ENCODE data around the gene SMPD3. TPM values are rescaled to one million over a fixed set of nuclear protein-coding genes. Genes with fewer than 3 reads are reported as not detected.

SMPD3 gene
- total RNA-seq, 2 donors from 2014 or later: 0.70 to 0.99 TPM

DNA sequence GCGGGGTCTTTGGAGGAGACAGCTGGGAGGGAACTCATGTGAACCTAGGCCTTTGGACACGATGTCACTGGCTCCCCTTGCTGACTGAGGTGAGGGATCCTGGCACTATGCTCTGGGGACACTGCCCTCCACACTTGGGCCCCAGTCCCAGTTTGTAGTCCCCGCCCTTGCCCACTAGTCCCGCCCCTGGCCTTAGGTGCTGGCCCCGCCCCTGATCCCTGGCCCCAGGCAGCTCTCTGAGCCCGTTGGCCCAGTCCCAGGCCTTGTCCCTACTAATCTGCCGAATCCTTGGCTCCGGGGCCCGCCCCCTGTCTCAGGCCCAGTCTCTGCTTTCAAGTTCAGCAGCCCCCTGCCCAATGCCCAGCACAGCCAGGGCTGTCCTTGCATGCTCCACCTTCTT lies 61.0 kb downstream of the SMPD3 start:
- Mint-ChIP-seq H3K27ac (no peak overlapping the region), H3K27me3 (no peaks in the 10 kb centered on the region), H3K4me3 (no peak overlapping the region), H3K4me1 (peaks cover 19% of the 10 kb centered on the region), H3K36me3 (ENCODE audit: low read depth) (no peaks in the 10 kb centered on the region)
- ATAC-seq: no peak
- H3K9me3 ChIP-seq (ENCODE audit: control insufficient read depth, low read length, poor library complexity, severe bottlenecking): no peaks in the 10 kb centered on the region
- DNase-seq: no peak

DNA sequence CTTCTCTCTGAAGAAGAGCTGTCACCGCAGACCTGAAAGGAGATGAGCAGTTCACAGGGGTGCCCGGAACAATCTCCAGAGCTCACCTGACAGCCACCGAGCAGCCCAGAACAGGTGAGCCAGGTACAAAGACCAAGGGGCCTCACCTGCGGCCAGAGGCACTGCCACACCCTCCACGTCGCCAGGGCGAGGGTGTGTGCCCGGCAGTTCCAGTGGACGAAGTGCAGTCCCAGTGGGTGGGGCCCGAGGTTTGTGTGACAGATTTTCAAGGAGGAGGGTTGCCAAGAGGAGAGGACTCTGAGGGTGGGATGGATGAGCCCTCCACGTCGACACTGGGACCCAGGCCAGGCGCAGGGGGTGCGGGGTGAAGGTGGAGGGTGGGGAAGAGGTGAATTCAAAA lies 61.7 kb downstream of the SMPD3 start:
- H3K9me3 ChIP-seq (ENCODE audit: control insufficient read depth, low read length, poor library complexity, severe bottlenecking): no peaks in the 10 kb centered on the region
- Mint-ChIP-seq H3K27me3 (no peaks in the 10 kb centered on the region), H3K4me1 (peaks cover 20% of the 10 kb centered on the region), H3K4me3 (no peak overlapping the region), H3K36me3 (ENCODE audit: low read depth) (no peaks in the 10 kb centered on the region), H3K27ac (no peak overlapping the region)
- DNase-seq (no peak), ATAC-seq (no peak)

DNA sequence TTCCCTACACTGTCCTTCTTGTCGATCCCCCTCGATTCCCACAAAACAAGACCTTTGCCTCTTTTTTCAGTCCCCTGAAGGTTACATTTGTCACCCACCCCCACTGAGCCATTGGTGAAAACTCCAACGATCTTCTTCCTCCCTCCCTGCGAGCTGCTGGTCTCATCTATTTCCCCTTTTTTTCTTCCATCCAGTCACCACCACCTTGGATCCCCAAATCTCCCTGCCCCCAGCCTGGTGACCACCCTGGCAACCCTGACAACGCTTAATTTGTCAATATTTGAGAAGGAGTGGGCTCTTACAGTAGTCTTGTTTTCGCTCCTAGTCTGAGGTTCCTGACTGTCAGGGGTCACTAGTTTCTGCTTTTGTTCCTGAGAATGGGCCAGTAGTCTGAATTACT lies 62.9 kb downstream of the SMPD3 start:
- no peaks in the 10 kb centered on the region for H3K36me3 Mint-ChIP-seq (ENCODE audit: low read depth)
- peaks cover 22% of the 10 kb centered on the region for H3K4me1 Mint-ChIP-seq
- no peak for DNase-seq

DNA sequence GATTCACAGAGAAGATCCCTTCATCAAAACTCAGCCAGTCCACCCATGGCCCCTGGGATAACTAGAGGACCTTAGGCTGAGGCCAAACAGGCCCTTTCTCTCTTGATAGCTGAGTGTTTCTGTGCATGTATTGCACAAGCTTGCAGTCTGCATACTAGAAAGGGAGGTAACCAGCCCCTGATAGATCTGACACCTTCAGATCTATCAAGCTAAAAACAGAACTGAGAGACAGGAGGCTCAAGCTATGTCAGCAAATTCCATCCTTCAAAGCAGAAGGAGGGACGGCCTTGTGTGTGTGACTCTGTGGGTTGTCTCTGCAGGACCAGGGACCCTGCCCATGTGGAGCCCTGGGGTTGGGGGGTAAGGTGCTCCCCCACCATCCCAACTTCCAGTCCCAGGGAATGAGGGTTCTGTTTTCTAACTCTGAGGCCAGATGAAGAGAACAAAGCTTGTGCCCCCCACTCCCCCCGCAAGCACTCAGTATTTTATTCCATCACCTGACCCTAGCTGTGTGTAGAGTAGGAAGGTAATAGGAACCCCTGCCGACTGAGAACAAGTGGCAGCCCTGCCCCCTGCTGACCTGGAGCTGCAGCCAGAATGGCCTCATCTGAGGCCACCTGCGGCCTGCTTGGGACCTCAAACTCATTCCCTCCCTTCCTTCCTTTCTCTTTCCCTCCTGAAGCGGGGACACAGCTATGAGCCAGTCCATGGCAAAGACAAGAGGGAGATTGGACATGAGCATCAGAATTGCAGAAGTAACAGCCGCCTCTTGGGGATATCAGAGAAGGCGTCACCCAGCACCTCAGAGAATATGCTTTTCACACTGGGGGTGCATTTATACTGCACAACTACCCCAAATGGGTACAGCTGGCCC lies 63.8 kb downstream of the SMPD3 start:
- H3K27ac Mint-ChIP-seq: peak overlapping the region; percentile 61
- H3K4me1 Mint-ChIP-seq: peaks cover 20% of the 10 kb centered on the region
- no peak overlapping the region for H3K4me3 Mint-ChIP-seq
- DNase-seq (no peak), ATAC-seq (peak; percentile 25)
- H3K36me3 Mint-ChIP-seq (ENCODE audit: low read depth): no peaks in the 10 kb centered on the region
- no peaks in the 10 kb centered on the region for H3K27me3 Mint-ChIP-seq
- no peaks in the 10 kb centered on the region for H3K9me3 ChIP-seq (ENCODE audit: control insufficient read depth, low read length, poor library complexity, severe bottlenecking)

More for the DNA sequence above, 62.9 kb downstream of the SMPD3 start:
- ATAC-seq: no peak
- no peaks in the 10 kb centered on the region for H3K9me3 ChIP-seq (ENCODE audit: control insufficient read depth, low read length, poor library complexity, severe bottlenecking)
- Mint-ChIP-seq H3K27me3 (no peaks in the 10 kb centered on the region), H3K4me3 (no peak overlapping the region), H3K27ac (no peak overlapping the region)

DNA sequence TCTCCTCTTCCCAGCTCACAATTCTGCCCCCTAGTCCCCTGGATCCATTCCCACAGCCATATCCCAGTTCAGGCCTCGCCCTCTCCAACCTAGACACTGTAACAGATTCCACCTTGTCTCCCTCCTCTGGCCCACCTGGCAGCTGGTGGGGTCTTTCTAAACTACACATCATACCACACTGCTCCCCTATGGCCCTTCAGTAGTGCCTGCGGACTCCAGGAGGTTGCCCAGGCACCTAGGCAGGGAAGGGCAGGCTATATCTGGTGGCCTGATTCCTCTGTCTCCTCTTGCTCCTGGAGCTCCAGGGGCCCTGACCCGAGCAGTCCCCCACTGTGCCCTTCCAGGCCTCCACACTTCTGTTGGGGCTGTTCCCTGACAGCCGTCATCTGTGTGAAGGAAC lies 64.5 kb downstream of the SMPD3 start:
- peak overlapping the region; percentile 61 for H3K27ac Mint-ChIP-seq
- H3K36me3 Mint-ChIP-seq (ENCODE audit: low read depth): no peaks in the 10 kb centered on the region
- H3K27me3 Mint-ChIP-seq: no peaks in the 10 kb centered on the region
- no peak overlapping the region for H3K4me3 Mint-ChIP-seq
- no peaks in the 10 kb centered on the region for H3K9me3 ChIP-seq (ENCODE audit: control insufficient read depth, low read length, poor library complexity, severe bottlenecking)
- peaks cover 20% of the 10 kb centered on the region for H3K4me1 Mint-ChIP-seq
- no peak for ATAC-seq
- DNase-seq: no peak

DNA sequence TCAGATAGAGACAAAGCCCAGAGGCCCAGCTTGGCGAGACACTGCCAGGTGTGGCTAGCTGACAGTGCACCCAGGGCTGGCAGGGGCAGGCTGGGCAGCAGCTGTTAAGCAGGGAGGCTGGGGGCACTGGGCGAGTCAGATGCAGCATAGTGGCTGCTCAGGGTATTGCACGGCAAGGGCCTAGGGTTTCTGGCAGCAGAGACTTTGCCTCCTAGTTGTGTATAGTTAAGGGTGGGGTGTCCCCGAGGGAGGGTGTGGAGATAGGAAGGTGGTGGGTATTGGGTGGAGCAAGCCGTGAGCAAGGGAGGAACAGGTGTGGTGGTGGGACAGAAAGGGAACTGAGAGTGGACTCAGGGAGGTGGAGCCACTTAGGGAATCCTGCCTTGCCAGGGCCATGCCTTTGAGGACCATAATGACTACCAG lies 66.0 kb downstream of the SMPD3 start:
- H3K9me3 ChIP-seq (ENCODE audit: control insufficient read depth, low read length, poor library complexity, severe bottlenecking): no peaks in the 10 kb centered on the region
- H3K4me3 Mint-ChIP-seq: no peak overlapping the region
- no peaks in the 10 kb centered on the region for H3K36me3 Mint-ChIP-seq (ENCODE audit: low read depth)
- H3K27ac Mint-ChIP-seq: no peak overlapping the region
- ATAC-seq (peak; percentile 23), DNase-seq (no peak)
- H3K27me3 Mint-ChIP-seq: no peaks in the 10 kb centered on the region
- H3K4me1 Mint-ChIP-seq: peaks cover 20% of the 10 kb centered on the region

DNA sequence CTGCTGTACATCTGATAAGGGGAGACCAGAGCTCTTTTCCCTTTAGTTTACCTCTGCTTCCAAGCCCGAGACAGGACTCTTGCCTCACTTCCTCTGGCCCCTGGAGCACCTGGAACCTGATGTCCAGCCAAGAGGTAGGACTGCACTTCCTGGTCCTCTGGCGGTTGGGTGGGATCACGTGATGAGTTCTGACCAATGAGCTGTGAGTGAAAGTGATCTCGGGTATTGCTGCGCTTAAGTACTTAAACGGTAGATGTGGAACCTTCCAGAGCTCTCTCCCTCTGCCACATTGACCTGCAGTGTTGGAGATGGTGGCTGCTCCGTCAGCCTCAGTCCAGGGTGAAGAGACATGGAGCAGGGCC lies 67.0 kb downstream of the SMPD3 start:
- Mint-ChIP-seq H3K4me3 (no peak overlapping the region), H3K4me1 (peaks cover 20% of the 10 kb centered on the region), H3K27me3 (no peaks in the 10 kb centered on the region), H3K27ac (no peak overlapping the region), H3K36me3 (ENCODE audit: low read depth) (no peaks in the 10 kb centered on the region)
- no peak for ATAC-seq
- no peaks in the 10 kb centered on the region for H3K9me3 ChIP-seq (ENCODE audit: control insufficient read depth, low read length, poor library complexity, severe bottlenecking)
- DNase-seq: no peak

DNA sequence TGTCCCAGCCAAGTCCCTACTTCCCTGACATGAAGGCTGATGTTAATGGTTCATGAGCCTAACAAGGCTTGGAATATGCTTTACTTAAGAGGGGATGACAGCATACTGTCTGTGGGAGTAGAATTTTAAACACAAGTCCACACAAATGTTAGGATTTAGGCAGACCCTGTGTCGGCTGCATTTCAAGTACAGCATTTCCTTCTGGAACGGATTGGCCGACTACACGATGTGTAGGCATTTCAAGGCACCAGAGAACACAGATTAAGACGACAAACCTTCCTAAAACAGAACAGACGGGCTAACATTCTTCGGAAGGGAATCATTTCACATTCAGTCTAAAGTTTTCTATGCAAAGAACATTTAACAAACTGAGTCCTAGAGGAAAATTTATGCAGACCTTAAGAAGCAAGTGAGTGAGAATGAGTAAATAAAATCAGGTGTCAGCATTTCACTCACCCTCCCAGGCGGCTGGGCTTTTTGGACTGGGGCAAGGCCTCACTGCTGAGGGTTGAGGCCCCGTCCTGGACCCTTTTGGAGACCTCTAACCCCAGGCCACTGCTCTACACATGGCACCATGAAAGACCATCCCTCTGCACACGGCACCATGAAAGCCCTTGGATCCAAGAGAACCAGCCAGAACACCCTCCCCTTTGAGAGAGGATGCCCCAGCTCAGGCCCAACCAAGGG lies 67.5 kb downstream of the SMPD3 start:
- H3K9me3 ChIP-seq (ENCODE audit: control insufficient read depth, low read length, poor library complexity, severe bottlenecking): no peaks in the 10 kb centered on the region
- Mint-ChIP-seq H3K36me3 (ENCODE audit: low read depth) (no peaks in the 10 kb centered on the region), H3K4me3 (no peak overlapping the region), H3K4me1 (peaks cover 20% of the 10 kb centered on the region), H3K27me3 (no peaks in the 10 kb centered on the region), H3K27ac (no peak overlapping the region)
- ATAC-seq (no peak), DNase-seq (no peak)

DNA sequence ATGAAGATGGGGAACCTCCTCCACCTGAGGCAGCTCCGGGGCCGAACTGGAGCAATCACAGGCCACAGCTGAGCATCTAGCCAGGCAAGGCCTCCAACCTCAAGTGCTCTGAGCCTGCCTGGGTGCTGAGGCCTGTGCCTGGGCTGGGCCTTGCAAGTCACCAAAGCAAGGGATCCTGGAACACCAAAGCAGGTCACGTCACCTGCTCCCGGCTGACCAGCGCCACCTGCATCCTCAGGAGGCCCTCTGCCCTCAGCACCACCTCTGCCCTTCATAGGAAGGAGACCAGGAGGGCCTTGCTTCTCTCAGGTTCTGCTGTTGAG lies 68.0 kb downstream of the SMPD3 start:
- no peaks in the 10 kb centered on the region for H3K9me3 ChIP-seq (ENCODE audit: control insufficient read depth, low read length, poor library complexity, severe bottlenecking)
- DNase-seq: no peak
- no peaks in the 10 kb centered on the region for H3K36me3 Mint-ChIP-seq (ENCODE audit: low read depth)
- peaks cover 18% of the 10 kb centered on the region for H3K4me1 Mint-ChIP-seq
- H3K27me3 Mint-ChIP-seq: no peaks in the 10 kb centered on the region
- no peak overlapping the region for H3K27ac Mint-ChIP-seq
- H3K4me3 Mint-ChIP-seq: no peak overlapping the region
- no peak for ATAC-seq

DNA sequence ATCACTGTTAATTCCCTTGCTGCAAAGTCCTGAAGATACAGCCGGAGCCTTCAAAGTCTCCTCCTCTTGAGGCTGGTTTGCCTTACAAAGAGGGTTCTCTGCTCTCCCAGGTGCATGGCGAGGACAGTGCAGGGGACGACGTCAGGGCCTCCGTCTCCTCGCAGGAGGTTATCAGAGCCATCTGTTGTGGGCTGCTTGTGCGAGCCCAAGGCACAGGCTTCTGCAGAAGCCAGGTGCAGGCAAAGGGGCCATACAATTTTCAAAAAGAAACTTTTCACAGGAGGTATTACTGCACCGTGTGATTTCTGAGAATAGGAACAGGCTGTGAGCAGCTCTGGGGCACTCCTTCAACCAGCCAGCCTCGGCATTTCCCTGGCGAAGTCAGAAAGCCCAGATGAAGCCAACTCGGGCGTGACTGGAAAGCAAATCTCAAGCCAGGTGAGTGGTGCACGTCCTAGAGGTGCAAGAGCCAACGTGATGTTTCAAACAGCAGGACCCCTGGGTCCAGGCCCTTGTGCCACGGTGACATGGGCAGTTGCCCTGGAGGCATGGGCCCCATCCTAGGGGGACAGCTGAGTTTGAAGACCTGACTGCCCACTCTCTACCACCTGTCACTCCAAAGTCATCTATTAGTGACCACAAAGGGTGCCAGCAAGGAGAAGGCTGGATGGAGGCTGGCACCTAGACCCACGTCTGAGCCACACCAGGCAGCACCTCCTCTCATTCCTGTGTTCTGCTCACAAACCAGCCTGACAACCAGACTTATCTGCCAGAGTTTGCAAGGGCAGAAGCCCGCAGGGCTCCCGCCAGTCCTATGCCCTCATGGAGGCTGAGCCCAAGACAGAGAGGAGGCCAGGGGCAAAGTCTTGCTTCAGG lies 68.6 kb downstream of the SMPD3 start:
- Mint-ChIP-seq H3K27ac (peak overlapping the region; percentile 39), H3K27me3 (no peaks in the 10 kb centered on the region), H3K4me3 (no peak overlapping the region), H3K4me1 (peaks cover 15% of the 10 kb centered on the region), H3K36me3 (ENCODE audit: low read depth) (no peaks in the 10 kb centered on the region)
- ATAC-seq (peak; percentile 81), DNase-seq (no peak)
- no peaks in the 10 kb centered on the region for H3K9me3 ChIP-seq (ENCODE audit: control insufficient read depth, low read length, poor library complexity, severe bottlenecking)

DNA sequence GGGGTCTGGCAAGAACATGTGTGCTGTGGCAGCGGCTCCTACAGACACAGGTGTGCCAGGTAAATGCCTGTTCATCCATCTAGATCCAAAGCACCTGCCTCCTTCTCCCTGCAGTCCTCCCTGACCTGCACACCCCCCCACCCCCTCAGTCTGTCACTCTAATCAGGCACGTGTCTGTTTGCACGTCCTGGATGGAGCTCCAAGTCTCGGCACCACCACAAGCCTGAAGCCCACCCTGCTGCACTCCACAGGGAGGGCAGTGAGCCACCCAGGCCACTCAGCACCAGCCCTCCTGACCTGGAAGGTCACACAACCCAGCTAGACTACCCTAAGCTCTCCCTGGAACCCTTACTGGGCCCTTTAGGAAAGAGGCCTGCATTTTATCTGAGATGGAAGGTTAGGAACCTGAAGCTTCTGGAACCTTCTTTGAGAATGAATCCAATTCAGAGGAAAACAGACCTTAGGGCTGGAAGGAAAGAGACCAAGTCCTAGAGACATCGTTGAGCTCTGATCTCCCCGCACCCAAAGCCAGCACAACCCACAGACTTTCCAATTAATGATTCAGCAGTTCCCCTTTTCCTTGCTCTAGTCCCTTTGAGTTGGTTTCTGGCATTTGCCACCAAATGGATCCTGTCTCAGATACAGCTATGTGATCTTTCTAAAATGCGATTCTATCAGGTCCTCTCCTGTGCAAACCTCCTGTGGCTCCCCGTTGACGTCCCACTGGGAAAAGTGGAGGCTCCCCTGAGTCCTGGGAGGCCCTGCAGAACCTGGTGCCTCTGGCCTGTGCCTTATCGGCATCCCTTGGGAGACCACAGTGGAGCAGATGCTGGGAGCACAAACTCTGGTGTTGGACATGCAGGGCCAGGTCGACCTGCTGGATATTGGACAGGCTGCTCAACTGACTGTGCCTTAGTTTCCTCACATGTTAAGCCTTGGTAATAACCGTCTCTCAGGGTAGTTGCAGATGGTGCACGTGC lies 69.6 kb downstream of the SMPD3 start:
- H3K27me3 Mint-ChIP-seq: no peaks in the 10 kb centered on the region
- ATAC-seq: no peak
- H3K9me3 ChIP-seq (ENCODE audit: control insufficient read depth, low read length, poor library complexity, severe bottlenecking): no peaks in the 10 kb centered on the region
- H3K4me3 Mint-ChIP-seq: no peak overlapping the region
- H3K4me1 Mint-ChIP-seq: peaks cover 12% of the 10 kb centered on the region
- no peak for DNase-seq
- H3K27ac Mint-ChIP-seq: peak overlapping the region; percentile 39
- H3K36me3 Mint-ChIP-seq (ENCODE audit: low read depth): no peaks in the 10 kb centered on the region

DNA sequence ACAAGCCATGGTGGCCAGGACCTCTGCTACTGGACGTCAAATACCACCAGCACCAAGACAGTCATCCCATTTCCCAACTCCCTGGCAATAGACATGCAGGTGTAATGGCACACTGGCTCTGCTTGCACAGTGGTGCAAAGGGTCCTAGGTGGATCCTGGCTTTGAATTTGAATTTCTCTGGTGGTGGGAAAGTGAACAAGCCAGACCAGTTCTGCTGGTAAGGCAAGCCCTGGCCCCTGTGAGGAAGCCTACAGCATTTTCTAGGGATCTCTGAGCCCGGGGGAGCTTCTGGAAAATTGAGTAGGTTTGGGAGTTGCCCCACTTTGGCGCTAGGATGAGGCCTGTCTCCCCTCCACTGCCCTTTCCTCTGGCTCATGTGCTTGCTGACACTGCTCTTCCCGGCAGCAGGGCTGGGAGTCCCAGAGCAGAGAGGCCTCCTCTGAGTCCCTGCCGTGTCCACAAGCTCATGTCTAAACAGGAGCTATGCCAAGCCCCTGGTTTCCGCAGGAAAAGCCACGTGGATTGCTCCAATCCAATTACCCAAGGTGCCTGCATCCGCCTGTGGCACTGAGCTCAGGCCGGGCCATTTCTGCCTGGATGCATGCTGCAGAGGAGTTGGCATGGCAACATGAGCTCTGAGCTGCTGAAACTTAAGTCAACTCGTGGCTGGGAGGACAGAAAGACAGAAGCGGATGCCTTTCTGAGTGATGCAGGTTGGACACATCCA lies 70.5 kb downstream of the SMPD3 start:
- Mint-ChIP-seq H3K27ac (no peak overlapping the region), H3K27me3 (no peaks in the 10 kb centered on the region), H3K4me1 (peaks cover 10% of the 10 kb centered on the region), H3K4me3 (no peak overlapping the region), H3K36me3 (ENCODE audit: low read depth) (no peaks in the 10 kb centered on the region)
- no peaks in the 10 kb centered on the region for H3K9me3 ChIP-seq (ENCODE audit: control insufficient read depth, low read length, poor library complexity, severe bottlenecking)
- ATAC-seq: no peak
- DNase-seq: no peak

Measured in T-helper 17 cell (primary cell).